GDM1 (cell line): Measurements from ENCODE around the gene OR56B1.
"Not testable (repeated sequence)": the region's sequence is repeated elsewhere in the genome, so short reads cannot be mapped to it uniquely, and the experiment has no call there.

Experiments used
- DNase-seq: peaks from one replicate; lab custom pipeline; 2025; lab: John Stamatoyannopoulos, UW

OR56B1 gene

GRCh38 chr11:5736396-5736795 lies at the start of gene OR56B1:
Gene OR56B1, plus strand, starts transcription at chr11:5736448. Its CDS starts 69 bp downstream, at chr11:5736517.
- DNase-seq, result no peak

GRCh38 chr11:5688482-5688881 lies 47.8 kb upstream of the OR56B1 start:
- DNase-seq, result no peak

GRCh38 chr11:5689551-5689983 lies 46.7 kb upstream of the OR56B1 start, which contains the start of gene TRIM22:
Gene TRIM22, plus strand, starts transcription at chr11:5689790. Its CDS starts 6,443 bp downstream, at chr11:5696233.
- DNase-seq, result peak; percentile 25

GRCh38 chr11:5690216-5690615 lies 46.0 kb upstream of the OR56B1 start:
- DNase-seq, result peak; percentile 30

GRCh38 chr11:5690736-5691135 lies 45.5 kb upstream of the OR56B1 start:
- no peak for DNase-seq

- not testable (repeated sequence) for DNase-seq
Observed at GRCh38 chr11:5691238-5691963, 44.8 kb upstream of the OR56B1 start.

GRCh38 chr11:5691964-5692361 lies 44.3 kb upstream of the OR56B1 start:
- DNase-seq, result no peak

GRCh38 chr11:5694642-5695041 lies 41.6 kb upstream of the OR56B1 start:
- DNase-seq, result no peak

- no peak for DNase-seq
Observed at GRCh38 chr11:5695580-5695979, 40.7 kb upstream of the OR56B1 start.

- DNase-seq, result no peak
Observed at GRCh38 chr11:5696210-5696609, 40.0 kb upstream of the OR56B1 start.

- DNase-seq, result no peak
Observed at GRCh38 chr11:5698281-5698680, 38.0 kb upstream of the OR56B1 start.

- DNase-seq, result no peak
Observed at GRCh38 chr11:5700421-5701054, 35.7 kb upstream of the OR56B1 start.

- DNase-seq, result no peak
Observed at GRCh38 chr11:5701055-5701577, 35.1 kb upstream of the OR56B1 start.

- no peak for DNase-seq
Observed at GRCh38 chr11:5703741-5704536, 32.3 kb upstream of the OR56B1 start.

GRCh38 chr11:5705688-5706087 lies 30.6 kb upstream of the OR56B1 start:
- no peak for DNase-seq

GRCh38 chr11:5712507-5712906 lies 23.7 kb upstream of the OR56B1 start:
- DNase-seq, result no peak

GRCh38 chr11:5713695-5714094 lies 22.6 kb upstream of the OR56B1 start:
- DNase-seq, result no peak

- not testable (repeated sequence) for DNase-seq
Observed at GRCh38 chr11:5716518-5716917, 19.7 kb upstream of the OR56B1 start.

GRCh38 chr11:5719703-5720495 lies 16.3 kb upstream of the OR56B1 start:
- DNase-seq, result no peak

GRCh38 chr11:5722622-5723021 lies 13.6 kb upstream of the OR56B1 start:
- no peak for DNase-seq

GRCh38 chr11:5726351-5726750 lies 9.9 kb upstream of the OR56B1 start:
- DNase-seq, result no peak

- no peak for DNase-seq
Observed at GRCh38 chr11:5727691-5728090, 8.6 kb upstream of the OR56B1 start.
